ENCODE data around the gene P2RX4. TPM values are rescaled to one million over a fixed set of nuclear protein-coding genes. Genes with fewer than 3 reads are reported as not detected.

P2RX4 gene
- polyA plus RNA-seq, 1 donor (not counting 4 experiments of a cell fraction or from before 2014, with no cell fraction given) = 5.1 TPM

DNA sequence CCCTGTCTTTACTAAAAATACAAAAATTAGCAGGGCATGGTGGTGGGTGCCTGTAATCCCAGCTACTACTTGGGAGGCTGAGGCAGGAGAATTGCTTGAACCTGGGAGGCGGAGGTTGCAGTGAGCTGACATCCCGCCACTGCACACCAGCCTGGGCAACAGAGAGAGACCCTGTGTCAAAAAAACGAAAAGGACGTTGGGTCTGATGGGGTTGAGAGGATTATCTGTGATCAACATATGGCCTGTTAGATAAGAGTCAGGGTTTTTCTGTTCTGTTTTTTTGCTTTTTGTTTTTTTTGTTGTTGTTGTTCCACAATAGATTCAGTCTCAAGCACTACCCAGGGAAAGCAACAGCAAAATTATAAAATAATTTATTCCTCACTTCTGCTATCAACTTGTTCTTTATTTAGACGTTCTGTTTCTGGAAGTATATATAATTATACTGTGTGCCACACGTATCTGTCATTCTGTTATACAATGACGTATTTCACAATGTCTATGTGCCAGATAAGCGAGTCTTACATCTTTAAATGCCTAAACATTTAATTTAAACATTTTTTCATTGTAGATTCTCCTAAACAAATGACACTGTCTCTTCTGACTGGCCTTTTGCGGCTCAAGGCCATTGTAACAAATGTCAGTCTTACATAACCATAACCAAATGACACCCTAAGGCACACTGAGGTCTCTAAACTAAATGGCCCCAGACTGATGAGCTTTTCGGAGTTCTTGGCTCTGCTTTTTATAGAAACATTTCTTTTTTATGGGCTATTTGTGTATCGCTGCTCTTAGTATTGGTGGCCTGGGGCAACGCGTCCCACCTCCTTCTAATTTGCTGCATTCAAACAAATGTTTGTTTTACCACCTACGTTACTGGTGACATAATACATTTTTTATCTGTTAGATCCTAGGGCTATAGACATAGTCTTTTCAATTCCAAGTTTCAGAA, 7.2 kb upstream of the P2RX4 start:
- no peak for TF ChIP-seq EZH2 (IDR thresholded peaks at IDR 0.05; ENCODE audit: low read length)
- TF ChIP-seq, protein P1, sequence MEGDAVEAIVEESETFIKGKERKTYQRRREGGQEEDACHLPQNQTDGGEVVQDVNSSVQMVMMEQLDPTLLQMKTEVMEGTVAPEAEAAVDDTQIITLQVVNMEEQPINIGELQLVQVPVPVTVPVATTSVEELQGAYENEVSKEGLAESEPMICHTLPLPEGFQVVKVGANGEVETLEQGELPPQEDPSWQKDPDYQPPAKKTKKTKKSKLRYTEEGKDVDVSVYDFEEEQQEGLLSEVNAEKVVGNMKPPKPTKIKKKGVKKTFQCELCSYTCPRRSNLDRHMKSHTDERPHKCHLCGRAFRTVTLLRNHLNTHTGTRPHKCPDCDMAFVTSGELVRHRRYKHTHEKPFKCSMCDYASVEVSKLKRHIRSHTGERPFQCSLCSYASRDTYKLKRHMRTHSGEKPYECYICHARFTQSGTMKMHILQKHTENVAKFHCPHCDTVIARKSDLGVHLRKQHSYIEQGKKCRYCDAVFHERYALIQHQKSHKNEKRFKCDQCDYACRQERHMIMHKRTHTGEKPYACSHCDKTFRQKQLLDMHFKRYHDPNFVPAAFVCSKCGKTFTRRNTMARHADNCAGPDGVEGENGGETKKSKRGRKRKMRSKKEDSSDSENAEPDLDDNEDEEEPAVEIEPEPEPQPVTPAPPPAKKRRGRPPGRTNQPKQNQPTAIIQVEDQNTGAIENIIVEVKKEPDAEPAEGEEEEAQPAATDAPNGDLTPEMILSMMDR (optimal IDR thresholded peaks at IDR 0.05 in 1 of 3, IDR thresholded peaks at IDR 0.05 in 1 of 3, conservative IDR thresholded peaks at IDR 0.05 in 1 of 3; ENCODE audit: extremely low read depth in 1 of 3, insufficient read depth in 2 of 3, low read length in 3 of 3) = no peak
- no peak overlapping the region for H2AFZ ChIP-seq (ENCODE audit: control insufficient read depth, low read length)
- no peak overlapping the region for H3K4me3 ChIP-seq (ENCODE audit: control insufficient read depth in 2 of 3, extremely low read depth in 1 of 3, insufficient read depth in 2 of 3, low read depth in 1 of 3, low read length in 3 of 3)
- no peak for FAIRE-seq
- no peak overlapping the region for H3K9ac ChIP-seq (ENCODE audit: control insufficient read depth, extremely low read depth, insufficient read depth, low read length)
- DNase-seq (ENCODE audit: low read depth, low spot score) = no peak
- dilution Hi-C loops (cut with MboI; ENCODE audit: extremely low pct_ligation_motif_present, low sequenced_read_pairs) = no loop called here
- H3K27ac ChIP-seq (ENCODE audit: control insufficient read depth, insufficient read depth, low read length) = no peak overlapping the region
- no peaks in the 10 kb centered on the region for H3K79me2 ChIP-seq (ENCODE audit: control insufficient read depth, insufficient read depth, low read length)
- no peaks in the 10 kb centered on the region for H3K36me3 ChIP-seq (ENCODE audit: control insufficient read depth in 2 of 2, extremely low read depth in 1 of 2, insufficient read depth in 2 of 2, low read length in 2 of 2)
- no peaks in the 10 kb centered on the region for H3K27me3 ChIP-seq (ENCODE audit: control insufficient read depth, extremely low read depth, insufficient read depth, low read length)
- H3K9me3 ChIP-seq (ENCODE audit: control insufficient read depth, low read depth, low read length) = no peaks in the 10 kb centered on the region
- H3K4me1 ChIP-seq (ENCODE audit: control insufficient read depth, extremely low read depth, insufficient read depth, low read length) = no peaks in the 10 kb centered on the region
- H4K20me1 ChIP-seq (ENCODE audit: control insufficient read depth, extremely low read depth, insufficient read depth, low read length) = no peaks in the 10 kb centered on the region
- no peak overlapping the region for H3K4me2 ChIP-seq (ENCODE audit: control insufficient read depth, extremely low read depth, insufficient read depth, low read depth, low read length)
- no peaks in the 10 kb centered on the region for H3K9me1 ChIP-seq (ENCODE audit: control insufficient read depth, extremely low read depth, insufficient read depth, low read length)

DNA sequence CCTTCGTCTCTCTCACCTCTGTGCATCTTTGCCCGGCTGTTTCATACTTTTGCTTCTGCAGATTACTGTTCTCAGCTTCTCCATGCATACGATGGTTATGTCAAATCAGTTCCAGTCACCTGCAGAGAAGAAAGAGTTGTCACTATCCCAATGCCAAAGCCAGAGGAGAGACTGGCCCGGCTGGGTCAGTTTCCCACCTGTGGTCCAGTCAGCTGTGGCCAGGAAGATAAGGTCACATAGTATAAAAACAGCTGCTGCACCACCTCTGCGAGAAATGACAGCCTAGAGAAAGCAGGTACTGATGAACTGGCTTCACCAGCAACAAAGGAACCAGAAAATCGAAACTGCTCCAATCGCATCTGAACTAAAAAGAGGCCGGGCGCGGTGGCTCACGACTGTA, 6.4 kb upstream of the P2RX4 start:
- H2AFZ ChIP-seq (ENCODE audit: control insufficient read depth, low read length) = no peak overlapping the region
- no peaks in the 10 kb centered on the region for H3K9me1 ChIP-seq (ENCODE audit: control insufficient read depth, extremely low read depth, insufficient read depth, low read length)
- H3K79me2 ChIP-seq (ENCODE audit: control insufficient read depth, insufficient read depth, low read length) = no peaks in the 10 kb centered on the region
- H3K4me1 ChIP-seq (ENCODE audit: control insufficient read depth, extremely low read depth, insufficient read depth, low read length) = no peaks in the 10 kb centered on the region
- TF ChIP-seq, protein P1 (optimal IDR thresholded peaks at IDR 0.05 in 1 of 3, IDR thresholded peaks at IDR 0.05 in 1 of 3, conservative IDR thresholded peaks at IDR 0.05 in 1 of 3; ENCODE audit: extremely low read depth in 1 of 3, insufficient read depth in 2 of 3, low read length in 3 of 3) = no peak
- no peak for TF ChIP-seq EZH2 (IDR thresholded peaks at IDR 0.05; ENCODE audit: low read length)
- H4K20me1 ChIP-seq (ENCODE audit: control insufficient read depth, extremely low read depth, insufficient read depth, low read length) = no peaks in the 10 kb centered on the region
- H3K4me3 ChIP-seq (ENCODE audit: control insufficient read depth in 2 of 3, extremely low read depth in 1 of 3, insufficient read depth in 2 of 3, low read depth in 1 of 3, low read length in 3 of 3) = no peak overlapping the region
- dilution Hi-C loops (cut with MboI; ENCODE audit: extremely low pct_ligation_motif_present, low sequenced_read_pairs) = no loop called here
- DNase-seq (ENCODE audit: low read depth, low spot score) (no peak), FAIRE-seq (no peak)
- H3K27ac ChIP-seq (ENCODE audit: control insufficient read depth, insufficient read depth, low read length) = no peak overlapping the region
- H3K36me3 ChIP-seq (ENCODE audit: control insufficient read depth in 2 of 2, extremely low read depth in 1 of 2, insufficient read depth in 2 of 2, low read length in 2 of 2) = no peaks in the 10 kb centered on the region
- H3K27me3 ChIP-seq (ENCODE audit: control insufficient read depth, extremely low read depth, insufficient read depth, low read length) = no peaks in the 10 kb centered on the region
- no peak overlapping the region for H3K4me2 ChIP-seq (ENCODE audit: control insufficient read depth, extremely low read depth, insufficient read depth, low read depth, low read length)
- no peaks in the 10 kb centered on the region for H3K9me3 ChIP-seq (ENCODE audit: control insufficient read depth, low read depth, low read length)
- no peak overlapping the region for H3K9ac ChIP-seq (ENCODE audit: control insufficient read depth, extremely low read depth, insufficient read depth, low read length)

Data from keratinocyte (primary cell).